Measurements from ENCODE around the gene UNC13D.
A peak's percentile ranks its signal among the peaks of the same experiment; 100 is the strongest.
"Not testable (repeated sequence)": the region's sequence is repeated elsewhere in the genome, so short reads cannot be mapped to it uniquely, and the experiment has no call there.

UNC13D gene

DNA sequence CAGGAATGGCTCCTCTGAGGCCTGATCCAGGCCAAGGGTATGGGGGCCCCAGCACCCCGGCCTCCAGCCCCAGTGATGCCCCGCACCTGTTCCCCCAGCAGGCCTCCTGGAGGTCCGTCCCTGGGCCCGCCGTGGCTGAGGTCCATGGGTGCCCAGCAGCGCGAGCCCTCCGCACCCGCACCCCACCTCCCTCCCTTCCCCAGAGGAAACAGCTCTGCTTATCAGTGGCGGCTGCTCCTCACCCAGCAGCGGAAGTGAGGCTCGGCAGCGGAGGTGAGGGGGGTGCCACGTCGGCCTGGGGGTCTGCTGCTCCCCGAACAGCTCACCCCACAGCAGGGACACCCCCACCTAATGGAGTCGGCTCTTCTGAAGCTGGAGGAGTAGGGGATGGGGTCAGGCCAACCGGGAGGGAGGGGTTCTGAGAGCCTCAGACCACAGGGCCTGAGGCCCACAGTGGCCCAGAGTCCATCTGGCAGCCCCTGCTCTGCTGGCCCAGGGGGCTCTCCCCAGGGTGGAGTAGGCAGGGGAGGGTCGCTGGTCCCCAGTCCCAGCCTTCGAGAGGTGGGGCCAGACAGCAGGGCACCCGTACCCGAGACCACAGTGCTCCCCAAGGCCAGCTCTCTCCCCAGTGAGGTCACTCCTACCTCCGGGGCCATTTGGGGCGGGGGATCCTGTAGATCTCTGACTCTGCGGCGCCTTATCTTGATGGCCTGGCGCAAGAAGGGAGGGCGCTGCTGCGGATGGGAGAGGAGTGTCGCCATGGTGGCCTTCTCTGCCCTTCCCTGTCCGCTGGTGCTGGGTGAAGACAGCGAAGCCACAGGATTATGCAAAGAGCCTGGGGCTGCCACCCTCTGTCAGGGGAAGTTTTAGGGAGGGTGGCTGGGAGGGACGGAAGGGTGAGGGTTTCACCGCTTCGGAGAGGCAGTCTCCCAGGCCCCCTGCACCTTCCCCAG lies at the start of gene UNC13D:
TSS of gene UNC13D (minus strand) at position 828 of the 953 bp plus-strand sequence. CDS start at position 761, 67 bp downstream.
- peak in 1 of 2 donors; percentile 57 for DNase-seq (ENCODE audit: extremely low read depth in 1 of 2, low read depth in 1 of 2)

GRCh38 chr17:75893305-75894048 lies 49.3 kb upstream of the UNC13D start:
- DNase-seq (ENCODE audit: extremely low read depth in 1 of 2, low read depth in 1 of 2) = no peak

DNA sequence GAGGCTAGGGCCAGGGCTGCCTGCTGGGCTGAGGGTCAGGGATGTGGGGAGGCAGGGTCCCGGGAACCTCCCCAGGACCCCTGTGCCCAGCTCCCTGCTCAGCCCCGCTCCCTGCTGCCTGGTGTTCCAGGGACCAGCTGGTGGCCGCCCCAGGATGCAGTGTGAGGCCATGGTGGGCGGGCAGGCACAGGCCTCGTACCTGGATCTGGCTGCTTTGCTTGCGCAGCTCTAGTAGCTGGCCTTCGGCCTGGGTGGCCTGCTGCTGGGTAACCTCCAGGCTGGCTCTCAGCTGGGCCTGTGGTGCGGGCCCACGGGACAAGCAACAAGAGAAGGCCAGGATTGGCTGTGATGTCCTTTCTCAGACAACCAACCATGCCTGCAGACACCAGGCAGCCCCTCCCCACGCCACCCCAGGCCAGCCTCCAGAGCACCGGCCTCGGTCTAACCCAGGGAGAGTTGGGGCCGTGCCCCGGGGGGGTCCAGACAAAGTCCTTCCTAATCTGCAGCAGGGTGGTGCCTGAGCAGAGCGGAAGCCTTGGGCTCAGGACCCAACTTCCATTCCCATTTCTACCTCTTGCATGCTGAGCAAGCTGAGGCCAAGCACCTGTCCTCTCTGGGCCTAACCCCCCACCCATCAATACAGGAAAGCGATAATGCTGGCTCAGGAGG lies 48.5 kb upstream of the UNC13D start:
- DNase-seq (ENCODE audit: extremely low read depth in 1 of 2, low read depth in 1 of 2) = no peak

GRCh38 chr17:75891605-75892555 lies 47.7 kb upstream of the UNC13D start:
- no peak for DNase-seq (ENCODE audit: extremely low read depth in 1 of 2, low read depth in 1 of 2)

GRCh38 chr17:75891022-75891604 lies 46.9 kb upstream of the UNC13D start:
- DNase-seq (ENCODE audit: extremely low read depth in 1 of 2, low read depth in 1 of 2) = no peak

DNA sequence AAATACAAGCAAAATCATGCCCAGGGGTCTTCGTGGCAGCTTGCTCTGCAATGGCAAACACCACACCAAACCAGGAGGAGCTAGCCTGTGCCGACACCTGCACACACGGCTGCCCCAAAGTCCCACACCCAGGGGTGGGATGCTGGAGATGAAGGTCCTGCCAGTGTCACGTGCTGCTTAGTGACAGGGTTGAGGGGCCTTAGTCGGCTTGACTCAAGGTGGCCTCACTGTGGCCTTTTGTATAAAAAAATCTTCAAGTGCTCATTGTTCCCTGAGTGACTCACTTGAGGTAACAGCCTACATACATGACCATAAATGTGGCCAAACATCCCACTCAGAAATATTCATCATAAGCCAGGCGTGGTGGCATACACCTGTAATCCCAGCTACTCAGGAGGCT lies 45.2 kb upstream of the UNC13D start:
- DNase-seq (ENCODE audit: extremely low read depth in 1 of 2, low read depth in 1 of 2) = no peak

- DNase-seq (ENCODE audit: extremely low read depth in 1 of 2, low read depth in 1 of 2) = no peak
These were observed 44.3 kb upstream of the UNC13D start for GRCh38 chr17:75888484-75888883.

GRCh38 chr17:75885860-75886259 lies 41.7 kb upstream of the UNC13D start:
- not testable (repeated sequence) for DNase-seq (ENCODE audit: extremely low read depth in 1 of 2, low read depth in 1 of 2)

DNA sequence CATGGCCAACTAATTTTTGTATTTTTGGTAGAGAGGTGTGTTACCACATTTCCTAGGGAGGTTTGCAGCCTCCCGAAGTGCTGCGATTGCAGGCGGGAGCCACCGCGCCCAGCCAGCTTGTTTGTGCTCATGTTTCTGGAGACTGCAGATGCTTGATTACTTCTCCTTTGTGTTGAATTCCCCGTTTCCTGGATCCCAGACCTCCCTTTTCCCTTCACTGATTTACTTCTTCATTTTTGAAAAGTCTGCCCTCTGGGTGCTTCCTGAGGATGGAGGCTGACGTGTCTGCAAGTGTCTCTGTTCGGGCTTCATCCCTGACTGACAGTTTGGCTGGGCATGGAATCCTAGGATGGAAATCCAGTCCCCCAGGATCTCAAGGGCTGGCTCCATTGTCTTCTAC lies 41.2 kb upstream of the UNC13D start:
- DNase-seq (ENCODE audit: extremely low read depth in 1 of 2, low read depth in 1 of 2) = no peak

DNA sequence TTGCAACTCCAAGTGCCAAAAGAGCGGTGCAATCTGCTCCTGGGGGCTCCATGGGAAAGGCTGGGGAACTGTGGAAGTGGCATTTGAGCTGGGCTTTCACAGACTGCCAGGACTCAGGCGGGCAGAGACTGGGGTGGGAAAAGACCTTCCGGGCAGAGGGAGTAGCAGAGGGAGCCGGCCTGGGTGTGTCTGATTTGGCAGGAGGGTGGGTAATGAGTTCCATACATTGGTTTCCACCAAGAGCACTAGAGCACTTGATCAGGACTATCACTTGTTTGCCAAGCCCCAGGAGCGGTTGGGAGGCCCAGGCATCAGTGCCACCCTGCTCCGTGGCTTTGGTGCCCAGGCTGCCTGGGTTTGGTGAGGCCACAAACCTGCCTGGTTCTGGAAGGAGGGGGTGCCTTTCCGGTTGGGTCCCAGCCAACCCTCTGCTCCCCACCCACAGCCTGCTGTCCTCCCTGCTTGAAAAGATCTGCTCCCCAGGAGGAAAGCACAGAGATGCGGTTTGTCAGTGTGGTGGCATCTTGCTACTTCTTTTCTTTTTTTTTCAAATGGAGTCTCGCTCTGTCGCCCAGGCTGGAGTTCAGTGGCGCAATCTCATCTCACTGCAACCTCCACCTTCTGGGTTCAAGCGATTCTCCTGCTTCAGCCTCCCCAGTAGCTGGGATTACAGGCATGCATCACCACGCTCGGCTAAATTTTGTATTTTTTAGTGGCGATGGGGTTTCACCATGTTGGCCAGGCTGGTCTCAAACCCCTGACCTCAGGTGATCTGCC lies 37.7 kb upstream of the UNC13D start:
- DNase-seq (ENCODE audit: extremely low read depth in 1 of 2, low read depth in 1 of 2) = no peak

DNA sequence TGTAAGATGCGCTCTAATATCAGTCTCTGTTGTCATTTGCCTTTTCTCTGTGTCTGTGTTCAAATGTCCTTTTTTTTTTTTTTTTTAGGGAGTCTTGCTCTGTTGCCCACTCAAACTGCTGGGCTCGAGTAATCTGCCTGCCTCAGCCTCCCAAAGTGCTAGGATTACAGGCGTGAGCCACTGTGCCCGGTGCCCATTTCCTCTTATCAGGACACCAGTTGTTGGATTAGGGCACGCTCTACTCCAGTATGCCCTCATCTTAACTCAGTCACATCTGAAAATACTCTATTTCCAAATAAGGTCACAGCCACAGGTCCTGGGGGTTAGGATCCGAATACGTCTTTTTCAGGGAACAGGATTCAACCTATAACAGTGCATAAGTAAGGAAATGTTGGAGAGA lies 36.1 kb upstream of the UNC13D start:
- no peak for DNase-seq (ENCODE audit: extremely low read depth in 1 of 2, low read depth in 1 of 2)

- no peak for DNase-seq (ENCODE audit: extremely low read depth in 1 of 2, low read depth in 1 of 2)
These were observed 34.2 kb upstream of the UNC13D start, which contains the start of gene TRIM47 for GRCh38 chr17:75878174-75878998. Gene TRIM47 (minus strand): TSS chr17:75878581. CDS start chr17:75878548, 33 bp downstream.

- peak; percentile 27 to 45 for DNase-seq (ENCODE audit: extremely low read depth in 1 of 2, low read depth in 1 of 2)
These were observed 33.6 kb upstream of the UNC13D start for GRCh38 chr17:75877752-75878173.

GRCh38 chr17:75876938-75877751 lies 32.9 kb upstream of the UNC13D start:
- DNase-seq (ENCODE audit: extremely low read depth in 1 of 2, low read depth in 1 of 2) = no peak

GRCh38 chr17:75876190-75876937 lies 32.2 kb upstream of the UNC13D start:
- DNase-seq (ENCODE audit: extremely low read depth in 1 of 2, low read depth in 1 of 2) = peak; percentile 62 to 64

DNA sequence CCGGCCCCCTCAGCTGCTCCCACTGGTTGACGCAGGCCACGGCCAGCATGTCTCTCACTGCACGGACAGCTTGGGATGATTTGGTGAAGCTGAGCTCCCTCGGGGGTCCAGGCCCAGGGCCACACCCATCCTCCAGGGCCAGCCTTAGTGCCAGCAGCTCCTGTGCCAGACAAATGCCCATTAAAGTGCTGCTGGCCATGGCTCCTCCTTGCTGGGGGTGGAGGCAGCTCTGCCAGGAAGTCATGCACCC lies 31.7 kb upstream of the UNC13D start:
- no peak for DNase-seq (ENCODE audit: extremely low read depth in 1 of 2, low read depth in 1 of 2)
